ENCODE measurements around the gene TEX26. TPM values are rescaled to one million over a fixed set of nuclear protein-coding genes. Genes with fewer than 3 reads are reported as not detected.

TEX26 gene
- total RNA-seq = not detected

GRCh38 chr13:30932481-30933353 lies at the start of gene TEX26:
Gene TEX26 (plus strand): TSS chr13:30932656. CDS start chr13:30932716, 60 bp downstream.
- DNase-seq = no peak
- intact Hi-C loops (cut with DNase I; ENCODE audit: low total_unique reads) = no loop called here
- Histone ChIP-seq H3K27me3 (peaks cover 8 to 9% (median 8%) of the 10 kb centered on the region in 3 donors), H3K27ac (no peak within 1 kb of the TSS), H3K9me3 (no peaks in the 10 kb centered on the region), H3K4me1 (no peaks in the 10 kb centered on the region), H3K36me3 (no peaks in the 10 kb centered on the region), H3K4me3 (no peak within 1 kb of the TSS)
- in situ Hi-C loops (cut with MboI; ENCODE audit: low sequenced_read_pairs in 4 of 4) = no loop called here
- TF ChIP-seq CTCF (IDR thresholded peaks at IDR 0.05 in 4 of 5, conservative IDR thresholded peaks at IDR 0.05 in 1 of 5) (no peak), POLR2A (IDR thresholded peaks at IDR 0.05) (no peak)
- no peak for ATAC-seq

DNA sequence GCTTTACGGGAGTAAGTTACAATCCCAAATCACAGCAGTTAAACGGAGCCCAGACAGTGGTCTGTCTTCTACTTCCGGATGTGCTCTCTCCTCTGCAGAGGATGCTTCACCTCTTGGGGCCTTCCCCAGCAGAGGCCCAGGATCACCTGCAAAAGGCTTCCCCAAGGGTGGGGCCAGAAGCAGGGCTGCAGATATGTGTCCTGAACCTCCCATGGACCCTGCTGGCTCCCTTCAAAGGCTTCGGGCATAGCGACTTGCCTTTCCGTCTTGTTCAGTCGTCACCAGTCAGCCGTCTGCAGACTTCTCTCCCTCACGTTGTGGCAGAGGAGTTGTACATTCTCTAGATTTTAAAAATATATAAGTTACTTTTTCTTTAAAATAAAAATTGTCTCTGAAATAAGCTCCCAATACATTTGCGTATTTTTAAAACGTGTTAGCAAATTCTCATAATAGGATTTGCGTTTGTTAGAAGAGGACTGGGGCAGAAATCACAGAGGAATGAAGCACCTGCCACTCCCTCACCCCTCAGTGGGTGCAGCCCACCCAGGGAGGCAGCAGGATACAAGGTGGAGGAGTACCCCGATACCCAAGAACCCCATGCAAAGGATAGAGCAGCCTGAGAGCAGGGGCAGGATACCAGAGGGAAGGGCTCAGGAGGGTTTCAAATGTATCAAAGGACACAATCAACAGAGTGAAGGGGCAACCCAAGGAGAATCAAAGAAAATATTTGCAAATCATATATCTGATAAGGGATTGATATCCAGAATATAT lies 49.3 kb upstream of the TEX26 start:
- no peak for ATAC-seq

DNA sequence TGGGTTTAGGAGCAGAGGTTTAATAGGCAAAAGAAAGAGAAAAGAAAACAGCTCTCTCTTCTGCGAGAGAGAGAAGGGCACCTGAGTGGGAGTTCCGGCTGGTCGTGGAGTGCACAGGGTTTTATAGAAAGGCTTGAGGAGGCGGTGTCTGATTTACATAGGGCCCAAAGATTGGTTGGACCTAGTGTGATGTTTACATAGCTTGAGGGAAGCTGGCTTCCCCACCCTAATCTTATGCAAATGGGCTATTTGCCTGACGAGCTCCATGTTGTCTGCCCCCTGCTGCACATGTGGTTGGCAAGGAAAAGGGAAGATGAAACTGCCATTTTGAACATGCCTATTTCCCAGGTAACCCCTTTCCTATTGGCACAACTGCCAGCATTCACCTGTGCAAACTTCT lies 47.9 kb upstream of the TEX26 start:
- DNase-seq (no peak), ATAC-seq (no peak)
- Histone ChIP-seq H3K27ac (no peak overlapping the region), H3K27me3 (no peaks in the 10 kb centered on the region), H3K36me3 (no peaks in the 10 kb centered on the region), H3K4me3 (no peak overlapping the region), H3K9me3 (no peaks in the 10 kb centered on the region), H3K4me1 (no peaks in the 10 kb centered on the region)
- TF ChIP-seq CTCF (IDR thresholded peaks at IDR 0.05 in 4 of 5, conservative IDR thresholded peaks at IDR 0.05 in 1 of 5) (no peak), POLR2A (IDR thresholded peaks at IDR 0.05) (no peak)
- intact Hi-C loops (cut with DNase I; ENCODE audit: low total_unique reads) = no loop called here
- in situ Hi-C loops (cut with MboI; ENCODE audit: low sequenced_read_pairs in 4 of 4) = no loop called here

More for the DNA sequence above, 49.3 kb upstream of the TEX26 start:
- intact Hi-C loops (cut with DNase I; ENCODE audit: low total_unique reads) (no loop called here), in situ Hi-C loops (cut with MboI; ENCODE audit: low sequenced_read_pairs in 4 of 4) (no loop called here)
- Histone ChIP-seq H3K36me3 (no peaks in the 10 kb centered on the region), H3K4me1 (no peaks in the 10 kb centered on the region), H3K9me3 (no peaks in the 10 kb centered on the region), H3K4me3 (no peak overlapping the region), H3K27ac (no peak overlapping the region), H3K27me3 (no peaks in the 10 kb centered on the region)
- no peak for TF ChIP-seq POLR2A (IDR thresholded peaks at IDR 0.05)
- TF ChIP-seq CTCF (IDR thresholded peaks at IDR 0.05 in 4 of 5, conservative IDR thresholded peaks at IDR 0.05 in 1 of 5) = no peak
- no peak for DNase-seq

DNA sequence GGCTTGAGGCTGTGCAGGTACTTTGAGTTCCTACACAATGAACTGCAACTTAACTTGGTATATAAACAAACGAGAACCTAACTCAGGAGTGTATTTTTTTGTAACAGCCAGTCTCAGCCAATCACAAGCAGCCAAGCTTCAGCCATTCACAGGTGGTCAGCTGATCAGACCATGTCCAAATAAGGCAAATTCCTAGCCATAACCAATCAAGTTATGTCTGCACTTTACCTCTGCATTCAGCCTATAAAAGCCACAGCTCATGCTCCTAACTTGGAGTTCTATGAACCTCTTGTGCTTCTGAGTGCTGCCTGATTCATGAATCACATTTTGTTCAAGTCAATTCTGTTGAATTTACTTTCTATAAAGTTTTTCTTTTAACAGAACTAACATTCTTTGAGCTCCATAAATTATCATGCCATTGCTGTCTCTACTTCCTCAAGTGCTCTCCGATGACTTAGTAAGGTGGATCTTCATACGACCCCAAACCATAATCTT lies 43.2 kb upstream of the TEX26 start:
- in situ Hi-C loops (cut with MboI; ENCODE audit: low sequenced_read_pairs in 4 of 4) (no loop called here), intact Hi-C loops (cut with DNase I; ENCODE audit: low total_unique reads) (no loop called here)
- Histone ChIP-seq H3K4me3 (no peak overlapping the region), H3K36me3 (no peaks in the 10 kb centered on the region), H3K9me3 (no peaks in the 10 kb centered on the region), H3K27me3 (no peaks in the 10 kb centered on the region), H3K27ac (no peak overlapping the region), H3K4me1 (no peaks in the 10 kb centered on the region)
- DNase-seq (no peak), ATAC-seq (no peak)
- TF ChIP-seq CTCF (IDR thresholded peaks at IDR 0.05 in 4 of 5, conservative IDR thresholded peaks at IDR 0.05 in 1 of 5) = no peak
- TF ChIP-seq POLR2A (IDR thresholded peaks at IDR 0.05) = no peak
